ENCODE results near the gene SLC16A11.

The SLC16A11 gene

GRCh38 chr17:7025245-7025644, 18.6 kb downstream of the SLC16A11 start:
- peak; percentile 28 for DNase-seq

- no peak for DNase-seq
These were observed 19.5 kb downstream of the SLC16A11 start for GRCh38 chr17:7024402-7024785.

DNA sequence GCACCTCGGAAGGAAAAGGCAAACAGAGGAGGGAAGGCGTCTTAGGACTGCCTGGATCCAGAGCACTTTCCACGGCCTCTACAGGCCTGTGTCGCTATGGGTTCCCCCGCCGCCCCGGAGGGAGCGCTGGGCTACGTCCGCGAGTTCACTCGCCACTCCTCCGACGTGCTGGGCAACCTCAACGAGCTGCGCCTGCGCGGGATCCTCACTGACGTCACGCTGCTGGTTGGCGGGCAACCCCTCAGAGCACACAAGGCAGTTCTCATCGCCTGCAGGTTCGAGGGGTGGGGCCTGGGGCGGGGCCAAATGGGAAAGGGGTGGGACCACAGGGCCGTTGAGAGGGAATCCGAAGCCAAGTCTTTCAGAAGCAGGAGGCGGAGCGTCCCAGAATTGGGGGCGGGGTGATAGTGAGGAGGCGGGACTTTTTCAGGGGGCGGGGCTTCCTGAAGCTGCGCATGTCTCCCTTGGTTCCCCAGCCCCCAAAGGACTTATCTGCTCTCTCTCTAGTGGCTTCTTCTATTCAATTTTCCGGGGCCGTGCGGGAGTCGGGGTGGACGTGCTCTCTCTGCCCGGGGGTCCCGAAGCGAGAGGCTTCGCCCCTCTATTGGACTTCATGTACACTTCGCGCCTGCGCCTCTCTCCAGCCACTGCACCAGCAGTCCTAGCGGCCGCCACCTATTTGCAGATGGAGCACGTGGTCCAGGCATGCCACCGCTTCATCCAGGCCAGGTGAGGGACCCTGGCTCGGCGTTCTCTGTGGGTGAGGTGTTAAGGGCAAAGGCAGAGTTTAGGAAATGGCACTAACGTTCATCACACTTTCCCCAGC, 20.1 kb downstream of the SLC16A11 start:
- no peak for DNase-seq

DNA sequence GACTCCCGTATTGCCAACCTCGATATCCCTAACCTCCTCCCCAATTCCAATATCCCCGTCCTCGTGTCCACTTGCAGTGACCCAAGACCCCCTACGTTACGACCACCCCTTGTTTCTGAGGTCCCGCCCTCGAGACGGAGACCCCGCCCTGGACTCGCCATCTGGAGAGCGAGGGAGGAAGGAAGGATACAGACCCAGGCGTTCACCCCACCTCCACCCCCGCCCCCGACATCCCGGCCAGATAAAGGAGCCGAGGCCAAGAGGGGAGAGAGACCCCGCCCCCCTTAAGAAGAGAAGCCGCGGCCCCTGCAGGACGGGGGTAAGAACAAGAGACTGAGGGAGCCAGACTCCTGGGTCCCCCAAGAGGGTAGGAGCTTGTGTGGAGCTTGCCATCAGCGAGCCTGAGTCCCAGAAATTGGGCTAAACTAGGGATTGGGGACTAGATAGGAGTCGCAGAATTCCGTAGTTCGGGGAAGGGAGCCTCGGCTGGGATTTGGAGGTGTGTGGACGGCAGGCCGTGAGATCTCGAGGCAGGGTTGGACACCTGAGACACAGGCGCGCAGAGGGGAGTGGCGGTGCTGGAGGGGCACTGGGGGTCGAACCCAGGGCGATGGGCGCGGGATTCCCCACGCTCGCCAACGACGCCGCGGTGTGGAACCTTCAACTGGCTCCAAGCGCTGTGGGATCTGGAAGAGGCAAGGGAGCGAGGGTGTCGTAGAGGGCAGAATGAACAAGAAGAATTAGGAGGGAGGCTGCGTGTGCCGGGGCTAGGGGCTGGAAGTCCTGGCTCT, 20.9 kb downstream of the SLC16A11 start, which contains the start of gene BCL6B:
BCL6B (plus strand) TSS at position 270 of the 791 bp plus-strand sequence. CDS start 622 bp downstream, outside the sequence.
- DNase-seq, result no peak

DNA sequence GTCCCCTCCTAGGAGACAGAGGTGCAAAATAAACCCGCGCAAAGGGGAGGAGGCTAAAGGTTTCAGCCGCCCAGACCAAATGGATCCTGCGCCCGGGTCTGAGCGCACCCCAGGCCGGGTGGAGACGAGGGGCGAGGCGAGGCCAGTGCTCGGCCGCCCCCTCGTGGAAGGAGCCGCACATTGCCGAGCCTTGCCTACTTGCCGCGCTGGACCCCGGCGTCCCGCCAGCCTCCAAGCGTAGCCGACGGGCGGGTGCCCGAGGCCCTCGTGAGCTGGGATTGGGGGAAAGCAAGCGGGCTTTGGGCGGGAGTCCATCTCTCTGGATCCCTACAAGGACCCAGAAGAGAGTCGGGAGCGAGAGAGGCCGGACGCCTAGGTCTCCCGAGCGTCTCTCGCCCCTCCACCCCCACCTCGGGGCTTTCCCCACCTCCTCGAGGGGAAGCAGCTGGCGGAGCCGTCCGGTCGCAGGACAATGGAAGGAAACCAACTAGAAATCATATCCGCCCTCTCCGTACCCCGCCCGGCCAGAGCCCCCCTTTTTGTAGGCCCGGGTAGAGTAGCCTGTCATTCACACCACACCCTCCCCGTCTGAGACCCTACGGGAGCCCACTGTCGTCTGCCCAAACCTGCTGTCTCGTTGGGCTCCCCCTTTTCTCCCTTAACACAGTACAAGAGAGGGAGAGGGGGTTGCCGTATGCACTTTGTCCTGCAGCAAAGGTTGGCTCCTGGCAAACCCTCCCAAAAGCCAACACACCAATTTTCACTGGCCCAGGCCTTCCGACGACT, 21.7 kb downstream of the SLC16A11 start:
- DNase-seq, result peak; percentile 5

DNA sequence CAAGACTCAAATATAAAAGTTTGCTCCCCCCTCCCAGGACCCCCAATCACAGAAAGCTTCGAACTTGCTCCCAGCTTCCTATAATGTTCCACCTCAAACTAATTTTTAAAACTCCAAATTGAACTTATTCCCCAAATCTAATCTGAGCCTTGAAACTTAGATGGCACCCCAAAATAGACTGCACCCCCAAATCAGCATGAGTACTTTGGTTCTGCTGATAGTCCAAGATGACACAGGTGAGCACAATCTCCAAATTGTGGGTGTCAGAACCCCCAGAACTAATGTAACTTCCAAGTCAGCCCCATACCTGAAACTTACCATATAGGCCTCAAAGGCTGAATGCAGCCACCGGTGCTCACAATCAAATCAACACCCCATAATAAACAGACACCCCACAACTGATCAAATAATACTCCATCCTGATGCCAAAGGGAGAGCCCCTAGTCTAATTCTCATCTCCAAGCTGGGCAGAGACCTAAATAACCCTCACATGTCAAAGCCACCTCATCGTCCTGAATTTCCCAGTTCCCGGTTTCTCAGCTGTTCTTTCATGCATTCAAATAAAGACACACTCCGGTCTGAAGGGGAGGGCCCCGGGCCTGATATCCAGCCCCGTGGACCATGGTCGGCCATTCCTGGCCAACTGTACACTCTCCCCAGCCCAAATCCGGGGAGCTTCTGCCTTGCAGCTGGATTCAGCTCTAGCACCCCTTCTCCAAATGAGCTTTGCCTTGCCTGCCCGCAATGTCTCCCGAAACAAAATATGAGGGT, 22.8 kb downstream of the SLC16A11 start:
- no peak for DNase-seq

DNA sequence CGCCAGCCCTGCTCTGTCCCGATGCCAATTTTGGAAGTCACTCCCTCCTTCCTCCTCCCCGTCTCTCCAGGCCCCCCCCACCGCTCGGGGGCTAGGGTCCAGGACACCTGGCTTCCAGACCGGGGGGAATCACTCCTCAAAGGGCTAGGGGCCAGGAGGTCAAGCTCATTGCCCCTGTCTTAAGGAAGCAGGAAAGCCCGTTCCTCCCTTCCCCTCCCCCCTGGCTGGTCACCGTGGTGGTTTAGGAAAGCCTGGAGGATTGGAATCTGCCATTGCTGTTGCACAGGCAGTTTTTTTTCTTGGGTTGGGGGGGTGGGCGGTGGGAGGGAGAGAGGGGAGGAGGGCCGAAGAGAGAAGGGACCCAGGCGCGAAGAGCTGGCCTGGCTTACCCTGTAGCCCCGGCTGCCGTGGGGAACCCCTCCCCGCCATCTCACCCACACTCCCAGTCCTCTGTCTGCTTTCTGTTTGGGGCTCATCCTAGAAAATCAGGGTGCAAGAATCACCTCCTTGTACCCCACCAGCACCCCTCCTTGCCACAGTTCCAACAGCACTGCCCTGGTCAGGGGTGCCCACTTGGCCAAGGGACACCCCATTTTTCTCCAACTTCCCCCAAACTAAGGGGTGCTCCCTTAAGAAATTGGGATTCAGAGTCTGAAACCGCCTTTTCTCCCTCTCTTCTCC, 23.9 kb downstream of the SLC16A11 start:
- peak; percentile 8 for DNase-seq

DNA sequence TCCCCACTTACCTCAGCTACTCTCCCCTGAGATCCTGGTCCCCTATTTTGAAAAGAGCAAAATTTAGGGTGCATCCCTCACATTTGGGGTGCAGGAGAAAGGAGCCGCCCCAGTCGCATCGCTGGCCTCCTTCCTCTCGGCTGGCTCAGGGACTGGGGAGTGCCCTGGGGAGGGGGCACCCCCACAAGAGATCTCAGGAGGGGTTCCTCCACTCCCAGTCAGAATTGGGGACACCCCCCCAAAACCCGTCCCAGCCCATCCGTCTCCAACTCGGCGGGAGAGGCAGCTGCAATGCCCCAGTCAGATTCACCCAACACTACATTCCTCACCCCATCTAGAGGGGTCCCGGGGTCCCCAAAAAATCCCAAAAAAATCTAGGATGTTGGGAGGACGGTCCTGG, 24.5 kb downstream of the SLC16A11 start:
- no peak for DNase-seq

GRCh38 chr17:7018331-7018964, 25.4 kb downstream of the SLC16A11 start:
- no peak for DNase-seq

DNA sequence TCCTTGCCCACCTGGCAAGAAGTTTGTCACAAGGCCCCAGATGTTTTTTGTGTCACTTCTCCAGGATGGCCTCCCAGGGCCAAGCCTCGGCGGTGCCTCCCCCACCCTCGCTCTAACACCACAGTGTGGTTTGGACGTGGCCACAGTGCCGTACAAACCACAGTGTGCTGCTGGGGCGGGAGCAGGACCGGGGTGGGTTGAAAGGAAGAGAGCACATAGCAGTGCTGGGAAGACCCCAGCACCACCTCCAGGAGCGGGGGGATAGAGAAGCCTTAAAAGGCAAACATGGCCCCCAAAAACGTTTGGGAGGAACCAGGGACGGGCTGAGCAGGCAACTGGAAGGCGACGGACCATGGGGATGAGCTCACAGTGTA, 26.1 kb downstream of the SLC16A11 start:
- DNase-seq, result no peak

GRCh38 chr17:7016886-7017826, 26.7 kb downstream of the SLC16A11 start:
- no peak for DNase-seq

DNA sequence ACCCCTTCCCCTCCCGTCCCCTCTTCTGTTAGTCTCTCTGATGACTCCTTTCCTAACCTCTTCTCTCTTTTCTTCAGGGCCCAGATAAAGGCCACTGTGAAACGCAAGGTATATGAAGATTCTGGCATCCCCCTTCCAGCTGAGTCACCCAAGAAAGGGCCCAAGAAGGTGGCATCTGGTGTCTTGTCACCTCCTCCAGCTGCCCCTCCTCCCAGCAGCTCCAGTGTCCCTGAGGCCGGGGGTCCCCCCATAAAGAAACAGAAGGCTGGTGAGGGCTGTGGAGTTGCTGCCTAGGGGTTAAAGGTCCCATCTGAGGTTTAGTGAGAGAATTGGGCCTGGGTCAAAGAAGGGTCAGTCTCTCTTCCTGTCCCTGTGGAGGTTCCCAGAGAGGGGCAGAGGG, 27.5 kb downstream of the SLC16A11 start:
- DNase-seq, result no peak

DNA sequence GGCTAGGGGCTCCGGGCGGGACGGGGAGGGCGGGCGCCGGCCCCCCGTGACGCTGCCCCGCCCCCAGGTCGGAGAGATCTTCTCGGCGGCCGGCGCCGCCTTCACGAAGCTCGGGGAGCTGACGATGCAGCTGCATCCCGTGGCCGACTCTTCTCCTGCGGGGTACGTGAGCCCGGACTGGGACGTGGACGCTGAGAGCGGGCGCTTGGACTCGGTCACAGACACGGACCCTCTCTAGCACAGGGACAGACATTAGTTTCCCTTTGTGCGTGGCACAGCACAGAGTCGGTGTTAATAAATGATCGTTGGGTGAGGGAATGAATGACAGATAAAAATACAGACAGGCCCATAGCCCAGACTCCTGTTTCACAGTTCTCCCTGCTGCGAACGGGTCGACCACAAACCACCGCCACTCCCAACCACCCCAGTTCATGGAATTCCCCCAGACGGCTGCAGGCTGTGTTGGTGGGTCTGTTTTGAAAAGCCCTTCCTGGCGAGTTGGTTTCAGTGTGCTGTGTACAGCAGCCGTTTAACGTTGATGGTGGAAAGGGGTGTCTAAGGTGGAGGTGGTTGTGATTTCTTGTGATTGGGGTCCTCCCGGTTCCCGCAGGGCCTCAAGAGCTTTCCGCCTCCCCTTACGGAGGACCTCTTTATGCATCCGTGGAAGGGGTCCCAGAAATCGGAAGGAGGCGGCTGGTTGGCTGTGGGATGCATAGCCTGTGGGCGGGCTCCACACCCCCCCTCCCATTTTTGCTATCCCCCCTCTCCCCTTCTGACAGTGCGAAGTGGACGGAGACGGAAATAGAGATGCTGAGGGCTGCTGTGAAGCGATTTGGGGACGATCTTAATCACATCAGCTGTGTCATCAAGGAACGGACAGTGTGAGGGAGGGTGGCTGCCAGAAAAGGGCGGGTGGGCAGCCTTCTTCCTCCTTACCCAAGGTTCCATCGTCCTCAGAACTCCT, 28.6 kb downstream of the SLC16A11 start:
- DNase-seq, result peak; percentile 52

DNA sequence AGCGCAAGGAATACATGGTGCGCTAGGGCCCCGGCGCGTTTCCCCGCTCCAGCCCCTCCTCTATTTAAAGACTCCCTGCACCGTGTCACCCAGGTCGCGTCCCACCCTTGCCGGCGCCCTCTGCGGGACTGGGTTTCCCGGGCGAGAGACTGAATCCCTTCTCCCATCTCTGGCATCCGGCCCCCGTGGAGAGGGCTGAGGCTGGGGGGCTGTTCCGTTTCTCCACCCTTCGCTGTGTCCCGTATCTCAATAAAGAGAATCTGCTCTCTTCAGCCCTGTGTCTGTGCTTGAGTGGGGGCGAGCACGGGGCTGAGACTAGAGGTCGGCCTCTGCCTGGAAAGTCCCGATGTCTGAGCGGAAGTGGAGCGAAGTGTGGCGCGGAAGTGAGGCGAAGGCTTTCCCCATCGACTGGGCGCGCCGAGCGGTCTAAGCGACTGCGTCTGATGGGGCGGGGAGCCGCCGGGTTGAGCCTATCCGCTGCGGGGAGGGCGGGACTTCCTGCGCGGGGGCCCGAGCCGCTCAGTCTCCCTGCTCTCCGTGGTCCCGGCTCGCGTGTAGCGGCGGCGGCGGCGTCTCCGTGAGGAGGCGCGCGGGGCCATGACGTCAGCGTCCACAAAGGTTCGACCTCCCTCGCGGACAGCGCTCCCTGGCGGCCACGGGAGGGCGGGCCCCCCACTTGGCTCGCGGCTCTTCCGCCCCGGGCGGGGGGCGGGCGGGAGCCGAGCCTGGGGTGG, 29.5 kb downstream of the SLC16A11 start:
- DNase-seq, result peak; percentile 90

- no peak for DNase-seq
These were observed 32.0 kb downstream of the SLC16A11 start for GRCh38 chr17:7011942-7012254.

- DNase-seq, result no peak
These were observed 32.5 kb downstream of the SLC16A11 start for GRCh38 chr17:7011415-7011814.

DNA sequence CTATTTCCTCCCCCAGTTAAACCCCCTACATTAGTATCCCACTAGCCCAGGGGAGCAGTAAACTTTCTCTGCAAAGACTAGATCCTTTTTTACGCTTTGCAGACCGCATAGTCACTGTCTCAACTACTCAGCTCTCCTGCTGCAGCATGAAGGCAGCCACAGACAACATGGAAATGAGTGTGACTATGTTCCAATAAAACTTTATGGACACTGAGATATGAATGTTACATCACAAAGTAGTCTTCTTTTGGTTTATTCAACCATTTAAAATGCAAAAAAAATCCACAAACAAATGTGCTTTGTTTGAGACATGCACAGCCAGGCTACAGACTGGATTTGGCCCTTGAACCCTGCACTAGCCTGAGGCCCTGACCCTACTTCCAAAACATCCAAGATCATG, 33.4 kb downstream of the SLC16A11 start:
- no peak for DNase-seq

DNA sequence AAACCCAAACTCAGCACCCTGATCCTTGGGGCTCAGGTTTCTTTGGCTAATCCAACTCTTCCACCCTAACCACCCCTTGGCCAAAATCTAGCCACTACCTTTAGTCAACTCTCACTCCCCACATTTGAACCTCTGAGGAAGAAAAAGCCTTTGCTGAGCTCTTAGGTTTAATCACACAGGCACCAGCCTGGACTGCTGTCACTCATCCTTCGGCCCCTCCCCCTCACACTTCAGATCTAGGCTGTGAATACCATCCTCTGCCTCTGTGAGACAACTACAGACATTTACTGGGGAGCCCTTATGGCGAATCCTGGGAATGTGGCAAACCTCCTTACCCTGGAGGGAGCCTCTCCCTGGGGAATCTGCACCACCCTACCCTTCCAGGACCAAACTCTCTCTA, 36.7 kb downstream of the SLC16A11 start:
- DNase-seq, result no peak

Data from kidney glomerular epithelial cell (primary cell).